GM08714 (cell line): ENCODE results near the gene OR2S2.
"Not testable (repeated sequence)": the region's sequence is repeated elsewhere in the genome, so short reads cannot be mapped to it uniquely, and the experiment has no call there.

ENCODE experiments used
- H3K4me3 ChIP-seq: fragments of 200-500 bp; sonication (Bioruptor generic); 2 replicates; pipeline ENCODE4 v1.5.1; 2014; ENCODE audit warnings: mild to moderate bottlenecking, low read length, inconsistent platforms
- ZNF274 ChIP-seq: IDR thresholded peaks from 2 replicates; pipeline ENCODE4 v1.6.1; 2012; ENCODE audit warnings: mild to moderate bottlenecking, low read depth, low read length

Gene OR2S2, protein sequence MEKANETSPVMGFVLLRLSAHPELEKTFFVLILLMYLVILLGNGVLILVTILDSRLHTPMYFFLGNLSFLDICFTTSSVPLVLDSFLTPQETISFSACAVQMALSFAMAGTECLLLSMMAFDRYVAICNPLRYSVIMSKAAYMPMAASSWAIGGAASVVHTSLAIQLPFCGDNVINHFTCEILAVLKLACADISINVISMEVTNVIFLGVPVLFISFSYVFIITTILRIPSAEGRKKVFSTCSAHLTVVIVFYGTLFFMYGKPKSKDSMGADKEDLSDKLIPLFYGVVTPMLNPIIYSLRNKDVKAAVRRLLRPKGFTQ

DNA sequence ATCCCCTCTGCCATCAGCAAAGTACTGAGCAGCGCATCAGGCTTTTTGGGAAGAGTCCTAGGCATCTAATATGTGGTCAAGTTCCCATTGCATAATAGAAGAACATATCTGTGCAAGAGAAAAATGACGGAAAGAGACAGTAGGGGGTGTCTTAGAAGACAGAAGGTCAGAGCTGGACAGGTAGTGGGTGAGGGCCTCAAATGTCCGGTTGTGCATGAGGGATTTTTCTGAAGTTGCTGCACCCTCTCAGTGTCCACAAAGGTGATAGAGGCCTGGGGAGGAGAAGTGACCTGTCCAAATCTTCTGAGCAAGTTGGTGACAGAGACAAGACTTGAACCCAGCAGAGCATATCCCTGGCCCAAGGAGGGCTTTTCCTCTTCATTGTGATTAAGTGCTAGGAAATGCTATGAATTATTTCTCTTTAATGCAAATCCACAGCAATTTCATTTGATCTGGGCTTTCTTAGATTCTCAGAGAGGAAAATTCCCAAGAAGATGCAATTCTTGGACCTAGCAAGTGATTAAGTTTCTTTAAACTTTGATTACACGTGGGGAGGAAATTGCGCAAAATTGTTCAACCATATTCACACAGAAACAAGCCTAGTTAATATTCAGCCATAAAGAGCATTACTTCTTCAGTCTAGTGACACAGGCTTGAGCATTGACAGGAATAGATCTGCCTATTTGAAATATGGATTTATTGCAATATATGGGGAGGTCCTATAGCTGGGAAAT lies at the start of gene OR2S2:
Gene OR2S2, minus strand, starts transcription at position 51 of the 734 bp plus-strand sequence. CDS start 56 bp downstream, outside the sequence.
- no peak for TF ChIP-seq ZNF274
- H3K4me3 ChIP-seq, result no peak within 1 kb of the TSS

DNA sequence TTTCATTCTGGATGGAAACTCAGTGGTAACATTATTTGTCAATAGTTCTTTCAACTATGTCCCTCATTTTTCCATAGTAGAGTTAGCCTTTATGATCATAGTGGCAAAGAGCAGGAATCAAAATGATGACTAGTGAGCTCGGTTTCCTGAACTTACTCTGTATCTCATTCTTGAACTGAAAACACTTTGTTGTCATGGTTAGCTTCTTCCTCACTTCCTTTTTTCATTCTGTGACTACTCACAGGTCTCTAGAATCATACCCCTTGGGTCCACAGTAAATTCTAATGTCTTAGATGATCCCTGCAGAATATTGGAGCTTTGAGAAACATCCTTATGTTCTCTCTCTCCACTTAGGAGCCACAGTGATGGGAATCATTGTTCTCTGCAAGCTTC lies 49.4 kb upstream of the OR2S2 start:
- no peak overlapping the region for H3K4me3 ChIP-seq
- TF ChIP-seq ZNF274, result no peak

DNA sequence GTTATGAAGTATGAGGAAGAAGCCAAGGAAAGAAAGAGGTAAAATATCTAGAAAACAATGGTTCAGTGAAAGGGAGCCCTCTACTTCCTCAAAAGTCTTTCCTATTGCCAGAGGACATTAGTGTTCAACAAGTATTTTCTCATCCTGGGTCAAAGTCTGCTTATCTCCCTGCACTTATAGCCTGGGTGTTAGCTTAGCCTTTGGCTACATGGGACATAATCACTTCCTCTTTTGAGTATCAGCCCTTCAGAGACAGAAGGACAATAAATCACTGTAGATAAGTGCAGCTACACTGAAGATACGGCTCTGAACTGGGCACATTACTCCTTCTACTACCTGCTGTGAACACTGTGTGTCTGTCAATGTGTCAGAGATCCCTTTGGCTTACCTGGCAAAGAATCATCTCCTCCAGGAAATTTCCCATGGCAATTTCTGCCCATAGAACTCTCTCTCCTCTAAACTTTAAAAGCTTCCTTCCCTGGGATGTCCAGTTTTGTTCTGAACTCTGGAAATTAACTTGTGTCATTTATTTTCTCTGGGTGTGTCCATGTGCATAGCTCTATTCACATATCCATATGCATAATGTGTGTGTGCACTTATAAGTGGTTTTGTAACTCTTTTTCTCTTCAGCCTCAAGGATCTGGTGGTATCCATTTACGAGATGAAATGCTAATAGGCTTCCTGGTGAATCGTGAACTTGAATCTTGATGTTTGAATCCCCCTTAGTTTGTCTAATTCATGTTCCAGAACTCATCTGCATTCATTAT lies 48.8 kb upstream of the OR2S2 start:
- no peak for TF ChIP-seq ZNF274

DNA sequence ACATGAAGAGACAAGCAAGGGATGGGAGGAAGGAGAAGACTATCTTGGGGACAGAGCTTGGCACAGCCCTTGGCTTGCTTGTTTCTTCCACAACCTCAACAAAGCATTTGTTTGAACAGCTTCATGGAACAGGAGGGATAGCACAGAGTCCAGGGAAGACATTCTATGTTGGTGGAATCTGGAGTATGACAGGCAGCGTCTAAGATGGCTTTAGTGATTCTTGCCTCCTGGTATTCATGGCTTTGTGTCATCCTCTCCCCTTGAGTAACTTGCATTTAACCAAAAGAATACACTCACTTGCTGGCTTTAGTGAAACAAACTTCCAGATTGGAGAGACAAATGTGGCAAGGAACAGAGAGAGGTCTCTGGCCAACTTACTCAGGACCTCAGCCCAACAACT lies 47.9 kb upstream of the OR2S2 start:
- TF ChIP-seq ZNF274, result no peak
- no peak overlapping the region for H3K4me3 ChIP-seq

More for the DNA sequence above, 48.8 kb upstream of the OR2S2 start:
- no peak overlapping the region for H3K4me3 ChIP-seq

DNA sequence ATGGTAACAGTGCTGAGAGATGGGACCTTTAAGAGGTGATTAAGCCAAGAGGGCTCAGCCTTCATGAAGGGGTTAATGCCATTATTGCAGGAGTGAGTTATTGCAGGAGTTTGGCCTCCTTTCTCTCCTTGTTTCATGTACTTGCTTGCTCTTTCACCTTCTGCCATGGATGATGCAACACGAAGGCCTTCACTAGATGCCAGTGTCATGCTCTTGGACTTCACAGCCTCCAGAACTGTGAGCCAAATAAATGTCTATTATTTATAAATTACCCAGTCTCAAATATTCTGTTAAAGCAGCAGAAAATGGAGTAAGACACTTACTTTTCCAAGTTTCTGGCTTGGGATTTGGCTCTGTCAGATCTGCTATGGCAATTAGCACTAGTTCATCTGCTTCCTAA lies 40.4 kb upstream of the OR2S2 start:
- TF ChIP-seq ZNF274, result no peak
- H3K4me3 ChIP-seq, result no peak overlapping the region

DNA sequence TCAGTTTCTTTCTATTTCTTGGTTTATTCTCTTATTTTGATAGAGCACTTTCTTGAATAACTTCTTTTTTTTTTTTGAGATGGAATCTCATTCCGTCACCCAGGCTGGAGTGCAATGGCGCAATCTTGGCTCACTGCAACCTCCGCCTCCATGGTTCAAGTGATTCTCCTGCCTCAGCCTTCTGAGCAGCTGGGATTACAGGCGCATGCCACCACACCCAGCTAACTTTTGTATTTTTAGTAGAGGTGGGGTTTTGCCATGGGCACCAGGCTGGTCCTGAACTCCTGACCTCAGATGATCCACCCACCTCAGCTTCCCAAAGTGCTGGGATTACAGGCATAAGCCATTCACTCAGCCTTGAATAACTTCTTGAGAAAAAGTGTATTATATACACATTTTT lies 39.1 kb upstream of the OR2S2 start:
- not testable (repeated sequence) for H3K4me3 ChIP-seq

DNA sequence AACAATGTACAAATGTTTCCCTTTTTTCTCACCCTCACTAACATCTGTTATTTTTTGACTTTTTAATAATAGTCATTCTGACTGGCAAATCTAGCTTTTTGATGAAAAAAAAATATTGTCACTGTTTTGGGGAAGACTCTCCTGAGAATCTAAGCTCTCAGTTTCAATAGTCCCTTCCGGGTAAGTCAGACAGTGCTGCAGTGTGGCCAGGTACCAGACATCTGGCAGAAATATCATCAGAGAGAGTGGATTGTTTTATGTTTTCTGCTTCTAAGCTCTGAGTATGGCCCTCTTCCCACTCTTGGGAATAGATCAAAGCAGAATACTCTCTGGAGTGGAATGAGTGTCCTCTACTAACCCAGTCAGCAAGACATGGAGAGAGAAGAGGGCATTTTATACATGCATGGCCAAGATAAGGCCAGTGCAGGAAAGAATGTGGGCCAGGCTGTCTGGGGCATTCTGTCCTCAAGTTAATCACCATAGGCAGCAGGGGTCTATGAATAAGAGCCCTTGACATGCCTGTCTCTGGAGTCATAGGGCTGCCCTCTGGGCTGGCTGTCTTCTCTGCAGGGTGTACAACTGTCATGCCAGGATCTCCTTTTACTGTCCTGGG lies 38.5 kb upstream of the OR2S2 start:
- no peak overlapping the region for H3K4me3 ChIP-seq
- no peak for TF ChIP-seq ZNF274

DNA sequence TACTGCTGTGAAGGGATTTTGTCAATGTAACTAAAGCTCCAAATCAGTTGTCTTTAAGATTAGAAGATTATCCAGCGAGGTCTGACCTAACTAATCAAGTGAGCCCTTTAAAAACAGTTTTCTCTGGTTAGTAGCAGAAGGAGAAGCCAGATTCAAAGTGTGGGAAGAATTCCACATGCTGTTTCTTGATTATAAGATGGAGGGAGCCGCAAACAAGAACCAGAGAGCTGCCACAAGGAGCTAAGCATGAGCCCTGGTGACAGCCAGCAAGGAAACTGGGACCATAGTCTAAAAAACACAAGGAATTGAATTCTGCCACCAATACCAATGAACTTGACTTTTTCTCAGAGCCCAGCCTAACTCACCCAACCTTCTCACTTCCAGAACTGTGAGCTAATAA lies 37.0 kb upstream of the OR2S2 start:
- TF ChIP-seq ZNF274, result no peak
- no peak overlapping the region for H3K4me3 ChIP-seq

DNA sequence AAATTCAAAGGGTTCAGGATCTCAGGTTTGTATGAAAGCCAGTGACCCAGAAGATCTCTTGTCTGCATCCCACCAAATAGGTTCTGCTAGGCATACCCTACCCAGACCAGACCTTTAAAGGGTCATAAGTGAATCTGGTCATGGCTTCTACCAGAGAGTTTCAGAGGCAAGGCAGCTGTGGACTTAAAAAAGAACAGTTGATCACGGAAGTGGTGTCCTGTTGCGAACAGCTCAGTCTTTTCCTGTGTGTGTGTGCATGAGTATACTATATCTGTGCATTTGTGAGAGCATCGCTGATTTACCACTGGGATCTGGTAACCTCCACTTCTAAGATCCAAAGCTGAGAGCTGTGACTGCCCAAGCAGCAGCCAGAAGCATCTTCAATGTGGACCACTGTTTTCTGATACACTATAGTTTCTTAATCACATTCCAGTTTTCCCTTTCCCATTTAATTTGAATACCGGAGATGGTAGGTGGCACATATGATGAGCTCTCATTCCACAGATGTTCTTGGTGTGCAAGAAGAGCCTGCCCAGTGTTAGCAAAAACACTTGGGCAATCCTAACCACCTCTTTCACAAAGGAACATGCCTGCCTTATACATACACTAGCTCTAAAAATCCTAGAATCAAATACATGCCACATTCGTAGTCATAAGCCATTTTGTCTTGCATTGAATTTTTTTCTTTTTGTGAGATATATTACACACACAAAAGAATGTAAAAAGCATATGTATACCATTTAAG lies 36.2 kb upstream of the OR2S2 start:
- TF ChIP-seq ZNF274, result no peak
- H3K4me3 ChIP-seq, result no peak overlapping the region

DNA sequence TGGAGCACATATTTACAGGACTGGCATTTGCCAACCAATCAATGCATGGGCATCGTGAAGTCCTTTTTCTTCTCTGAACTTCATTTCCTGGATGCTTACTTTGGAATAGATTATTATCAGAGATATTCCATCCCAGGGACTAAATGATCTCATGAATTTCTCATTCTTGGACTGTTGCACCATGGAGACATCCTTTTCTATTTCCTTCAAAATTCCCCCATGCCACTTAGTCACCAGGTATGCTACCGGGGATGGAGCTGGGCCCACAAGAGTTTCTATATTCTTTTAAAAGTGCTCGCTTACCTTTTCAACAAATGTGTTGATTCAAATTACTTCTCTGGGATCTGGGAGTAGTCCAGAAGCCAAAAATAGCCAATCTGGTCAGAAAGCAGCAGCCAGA lies 35.2 kb upstream of the OR2S2 start:
- H3K4me3 ChIP-seq, result not testable (repeated sequence)

DNA sequence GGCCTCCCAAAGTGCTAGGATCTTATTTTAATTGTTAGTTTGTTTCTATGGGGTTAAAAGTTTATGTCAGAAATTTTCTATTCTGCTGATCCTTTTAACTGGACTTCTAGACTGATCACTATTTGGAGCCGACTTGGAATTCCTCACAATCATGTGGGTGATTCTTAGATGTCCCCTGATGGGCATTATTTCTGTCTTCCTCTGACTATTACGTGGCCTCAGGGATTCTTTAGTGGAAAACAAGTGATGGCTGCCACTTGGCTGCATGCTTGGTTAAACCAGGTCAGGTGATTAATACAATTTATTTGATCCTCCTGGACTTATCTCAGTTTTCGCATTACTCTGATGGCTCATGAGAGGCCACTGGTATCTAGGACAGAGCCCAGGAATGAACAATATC lies 32.2 kb upstream of the OR2S2 start:
- TF ChIP-seq ZNF274, result no peak
- no peak overlapping the region for H3K4me3 ChIP-seq

DNA sequence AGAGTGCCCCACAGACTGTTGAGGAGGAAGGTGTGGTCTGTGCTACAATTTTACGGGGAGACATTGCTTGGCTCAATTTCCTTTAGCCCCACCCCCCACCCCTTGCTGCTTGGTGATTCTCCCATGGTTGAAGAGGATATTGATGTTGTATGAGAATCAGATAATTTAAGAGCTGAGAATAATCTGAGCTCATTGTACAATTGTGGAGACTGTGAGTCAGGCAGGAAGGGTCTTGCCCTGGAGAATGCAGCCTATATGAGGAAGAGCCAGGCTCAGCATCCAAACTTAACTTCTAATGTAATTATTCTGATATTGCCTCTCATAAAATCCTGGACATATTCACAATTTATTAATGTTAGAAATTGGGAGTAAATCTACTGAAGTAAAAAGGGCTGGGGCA lies 26.1 kb upstream of the OR2S2 start:
- no peak overlapping the region for H3K4me3 ChIP-seq
- TF ChIP-seq ZNF274, result no peak

DNA sequence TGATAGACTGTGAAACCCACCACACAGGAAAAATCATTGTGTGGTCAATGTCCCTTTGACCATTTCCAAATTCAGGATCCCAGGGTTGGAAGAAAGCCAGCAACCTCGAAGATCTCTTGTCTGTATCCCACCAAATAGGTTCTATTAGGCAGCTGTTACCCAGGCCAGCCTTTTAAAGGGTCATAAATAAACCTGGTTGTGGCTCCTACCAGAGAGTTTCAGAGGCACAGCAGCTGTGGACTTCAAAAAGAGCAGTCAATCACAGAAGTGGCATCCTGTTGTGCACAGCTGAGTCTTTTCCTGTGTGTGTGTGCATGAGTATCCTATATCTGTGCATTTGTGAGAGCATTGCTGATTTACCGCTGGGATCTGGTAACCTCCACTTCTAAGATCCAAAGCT lies 23.7 kb upstream of the OR2S2 start:
- TF ChIP-seq ZNF274, result no peak
- no peak overlapping the region for H3K4me3 ChIP-seq
